Renal cortex interstitium (tissue), 11 donors: ENCODE data around the gene OR2T29. TPM values are rescaled to one million over a fixed set of nuclear protein-coding genes. Genes with fewer than 3 reads are reported as not detected.
"Not testable (repeated sequence)": the region's sequence is repeated elsewhere in the genome, so short reads cannot be mapped to it uniquely, and the experiment has no call there.

Experiments used
- DNase-seq, 11 donors: peaks; one replicate each; pipeline ENCODE4 v3.0.0-alpha.2; 2013; ENCODE audit warnings: low read depth in 9 of 11, low spot score in 4 of 11; ENCODE audit errors: extremely low read depth in 1 of 11
- polyA plus RNA-seq, 3 donors: library from polyadenylated mRNA; unstranded; fragments of 120-200 nt; gene quantifications; one replicate each; pipeline ENCODE4 v1.2.1, GENCODE V29; 2013; ENCODE audit not compliant: insufficient read length in 3 of 3

OR2T29 gene
- polyA plus RNA-seq, 3 donors = not detected

GRCh38 chr1:248551027-248551426 is 11.5 kb downstream of the OR2T29 start:
- not testable (repeated sequence) for DNase-seq

GRCh38 chr1:248547383-248547782 is 15.2 kb downstream of the OR2T29 start:
- DNase-seq = not testable (repeated sequence)

GRCh38 chr1:248537449-248537848 is 25.1 kb downstream of the OR2T29 start:
- not testable (repeated sequence) for DNase-seq

DNA sequence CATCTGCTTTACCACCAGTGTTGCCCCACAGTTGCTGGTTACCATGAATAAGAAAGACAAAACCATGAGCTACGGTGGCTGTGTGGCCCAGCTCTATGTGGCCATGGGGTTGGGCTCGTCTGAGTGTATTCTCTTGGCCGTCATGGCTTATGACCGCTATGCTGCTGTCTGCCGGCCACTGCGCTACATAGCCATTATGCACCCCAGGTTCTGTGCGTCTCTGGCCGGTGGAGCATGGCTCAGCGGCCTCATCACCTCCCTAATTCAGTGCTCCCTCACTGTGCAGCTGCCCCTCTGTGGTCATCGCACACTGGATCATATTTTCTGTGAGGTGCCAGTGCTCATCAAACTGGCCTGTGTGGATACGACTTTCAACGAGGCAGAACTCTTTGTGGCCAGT is 40.7 kb downstream of the OR2T29 start:
- DNase-seq = no peak

GRCh38 chr1:248510217-248510616 is 52.4 kb downstream of the OR2T29 start:
- DNase-seq = not testable (repeated sequence)

DNA sequence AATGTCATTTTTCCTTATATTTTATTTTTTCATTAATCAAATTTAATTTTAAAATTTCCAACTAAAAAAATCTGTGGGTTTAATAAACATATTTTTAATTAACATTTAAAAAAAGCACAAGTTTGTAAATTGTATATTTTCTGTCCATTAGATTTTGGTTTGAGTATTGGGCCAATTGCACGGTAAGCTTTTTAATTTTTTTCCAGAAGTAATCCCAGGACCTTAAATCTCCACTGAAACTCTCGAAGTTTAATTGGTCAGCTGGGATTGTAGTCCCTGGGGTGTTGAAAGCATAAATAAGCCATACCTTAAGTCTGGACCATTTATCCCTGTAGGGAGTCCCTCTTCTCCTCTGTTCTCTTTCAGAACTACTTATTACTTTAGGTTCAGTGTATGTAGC is 54.8 kb downstream of the OR2T29 start, which contains the start of gene OR2G6:
OR2G6 (plus strand) TSS at position 301 of the 400 bp plus-strand sequence. CDS start 13,574 bp downstream, outside the sequence.
- DNase-seq = not testable (repeated sequence)

Other genes with a start within 250 kb of the OR2T29 start
- gene OR2M7, start 238.2 kb downstream of the OR2T29 start, polyA plus RNA-seq = not detected
- gene OR14C36, start 214.0 kb downstream of the OR2T29 start, polyA plus RNA-seq = not detected
- not detected for gene OR2T4, start 201.1 kb downstream of the OR2T29 start, polyA plus RNA-seq
- gene OR2T6, start 187.0 kb downstream of the OR2T29 start, polyA plus RNA-seq = under 1 TPM in 1 of 3 donors, not detected in 2; 0.06 TPM
- not detected for gene OR2T1, start 159.7 kb downstream of the OR2T29 start, polyA plus RNA-seq
- gene OR2T2, start 117.1 kb downstream of the OR2T29 start, polyA plus RNA-seq = under 1 TPM in 1 of 3 donors, not detected in 2; 0.06 TPM
- gene OR2T3, start 89.4 kb downstream of the OR2T29 start, polyA plus RNA-seq = not detected
- gene OR2T5, start 74.2 kb downstream of the OR2T29 start, polyA plus RNA-seq = under 1 TPM in 1 of 3 donors, not detected in 2; 0.12 TPM
- gene OR2G6, start 54.7 kb downstream of the OR2T29 start, polyA plus RNA-seq = under 1 TPM in 1 of 3 donors, not detected in 2; 0.11 TPM
- gene OR2T34, start 12.0 kb upstream of the OR2T29 start, polyA plus RNA-seq = not detected
- under 1 TPM in 1 of 3 donors, not detected in 2; 0.33 TPM for gene OR2T10, start 34.9 kb upstream of the OR2T29 start, polyA plus RNA-seq
- not detected for gene OR2T11, start 72.3 kb upstream of the OR2T29 start, polyA plus RNA-seq
- gene OR2T35, start 82.5 kb upstream of the OR2T29 start, polyA plus RNA-seq = not detected
- gene OR2T27, start 92.8 kb upstream of the OR2T29 start, polyA plus RNA-seq = not detected
- gene OR14I1, start 140.0 kb upstream of the OR2T29 start, polyA plus RNA-seq = not detected
- under 1 TPM in 1 of 3 donors, not detected in 2; 0.17 TPM for gene LYPD8, start 193.0 kb upstream of the OR2T29 start, polyA plus RNA-seq